ENCODE data around the gene CEP152. TPM values are rescaled to one million over a fixed set of nuclear protein-coding genes. Genes with fewer than 3 reads are reported as not detected.

CEP152 gene
- polyA plus RNA-seq, 3 donors = 1.0 to 3.8 (median 1.4) TPM

DNA sequence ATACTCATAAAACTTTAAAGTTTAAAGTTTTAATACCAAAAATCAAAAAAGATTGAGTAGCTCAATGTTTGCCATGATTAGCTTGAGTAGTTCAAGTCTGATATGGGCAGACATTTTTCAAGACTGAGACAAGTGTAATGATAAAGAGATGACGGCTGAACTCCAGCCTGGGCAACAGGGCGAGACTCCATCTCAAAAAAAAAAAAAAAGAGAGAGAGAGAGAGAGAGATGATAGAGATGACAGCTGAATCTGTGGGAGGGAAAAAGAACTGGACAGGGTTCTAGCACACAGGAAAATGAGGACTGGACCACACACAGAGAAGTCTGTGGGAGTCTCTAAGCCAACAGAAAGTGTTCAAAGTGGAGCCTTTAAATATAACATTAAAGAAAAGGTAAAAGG, 25.2 kb downstream of the CEP152 start:
- WGBS (ENCODE audit: insufficient coverage) = 100% methylated on average over 2 of the region's 2 CpGs
- peaks cover 67 to 83% of the 10 kb centered on the region in 2 donors for H3K36me3 Mint-ChIP-seq
- H3K9me3 Mint-ChIP-seq = no peaks in the 10 kb centered on the region
- Histone ChIP-seq H3K9ac (ENCODE audit: insufficient read depth, low read length, poor library complexity, severe bottlenecking) (no peak overlapping the region), H3K27ac (ENCODE audit: low read depth in 1 of 2, low read length in 2 of 2) (peak overlapping the region in 1 of 2 donors; percentile 15), H3K4me1 (ENCODE audit: control insufficient read depth in 1 of 2, insufficient read depth in 2 of 2, low read length in 2 of 2) (no peaks in the 10 kb centered on the region), H3K79me2 (ENCODE audit: insufficient read depth, low read length) (no peaks in the 10 kb centered on the region), H3K4me3 (replicated peaks in 1 of 3; ENCODE audit: low read depth in 2 of 3, low read length in 3 of 3) (no peak overlapping the region), H4K20me1 (ENCODE audit: insufficient read depth, low read length) (no peaks in the 10 kb centered on the region), H3K4me2 (replicated peaks; ENCODE audit: extremely low read depth, low read length, poor library complexity, severe bottlenecking) (no peak overlapping the region), H3K36me3 (replicated peaks in 1 of 2; ENCODE audit: control insufficient read depth in 1 of 2, insufficient read depth in 2 of 2, low read length in 2 of 2) (peaks cover 49 to 91% of the 10 kb centered on the region in 2 donors), H2AFZ (ENCODE audit: insufficient read depth, low read depth, low read length, poor library complexity, severe bottlenecking) (no peak overlapping the region), H3K27me3 (ENCODE audit: control insufficient read depth in 2 of 2, insufficient read depth in 2 of 2, low read length in 2 of 2) (no peaks in the 10 kb centered on the region), H3K9me3 (replicated peaks in 1 of 2; ENCODE audit: control insufficient read depth in 1 of 2, insufficient read depth in 1 of 2, low read length in 2 of 2) (no peaks in the 10 kb centered on the region)
- intact Hi-C loops (cut with micrococcal nuclease) = no loop called here
- H3K27me3 Mint-ChIP-seq (ENCODE audit: low read depth in 3 of 3) = no peaks in the 10 kb centered on the region
- no peak for DNase-seq
- no peak overlapping the region for H3K4me3 Mint-ChIP-seq
- TF ChIP-seq, protein P1, sequence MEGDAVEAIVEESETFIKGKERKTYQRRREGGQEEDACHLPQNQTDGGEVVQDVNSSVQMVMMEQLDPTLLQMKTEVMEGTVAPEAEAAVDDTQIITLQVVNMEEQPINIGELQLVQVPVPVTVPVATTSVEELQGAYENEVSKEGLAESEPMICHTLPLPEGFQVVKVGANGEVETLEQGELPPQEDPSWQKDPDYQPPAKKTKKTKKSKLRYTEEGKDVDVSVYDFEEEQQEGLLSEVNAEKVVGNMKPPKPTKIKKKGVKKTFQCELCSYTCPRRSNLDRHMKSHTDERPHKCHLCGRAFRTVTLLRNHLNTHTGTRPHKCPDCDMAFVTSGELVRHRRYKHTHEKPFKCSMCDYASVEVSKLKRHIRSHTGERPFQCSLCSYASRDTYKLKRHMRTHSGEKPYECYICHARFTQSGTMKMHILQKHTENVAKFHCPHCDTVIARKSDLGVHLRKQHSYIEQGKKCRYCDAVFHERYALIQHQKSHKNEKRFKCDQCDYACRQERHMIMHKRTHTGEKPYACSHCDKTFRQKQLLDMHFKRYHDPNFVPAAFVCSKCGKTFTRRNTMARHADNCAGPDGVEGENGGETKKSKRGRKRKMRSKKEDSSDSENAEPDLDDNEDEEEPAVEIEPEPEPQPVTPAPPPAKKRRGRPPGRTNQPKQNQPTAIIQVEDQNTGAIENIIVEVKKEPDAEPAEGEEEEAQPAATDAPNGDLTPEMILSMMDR (IDR thresholded peaks at IDR 0.05) = no peak
- H3K27ac Mint-ChIP-seq = peak overlapping the region in 3 of 7 donors; percentile 65 to 78 (median 68)
- no peaks in the 10 kb centered on the region for H3K4me1 Mint-ChIP-seq

DNA sequence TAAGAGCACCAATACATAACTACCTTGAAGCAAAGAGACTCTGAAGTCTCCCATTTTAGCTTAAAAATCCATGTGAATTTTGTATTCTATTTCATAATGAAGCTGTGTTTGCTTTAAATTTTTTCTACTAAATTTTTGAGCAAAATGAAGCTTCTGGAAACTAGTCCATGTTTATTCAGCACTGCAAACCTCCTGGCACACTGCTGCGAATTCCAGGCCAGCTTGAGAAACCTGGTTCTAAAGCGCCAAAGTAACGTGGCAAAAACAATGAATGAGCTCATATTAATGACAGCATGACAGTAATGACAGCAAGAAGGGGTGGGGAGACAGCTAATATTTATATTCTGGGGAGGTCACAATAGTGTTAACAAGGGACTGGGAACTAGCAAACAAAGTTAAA, 25.7 kb downstream of the CEP152 start:
- Histone ChIP-seq H3K27ac (ENCODE audit: low read depth in 1 of 2, low read length in 2 of 2) (peak overlapping the region in 1 of 2 donors; percentile 15), H2AFZ (ENCODE audit: insufficient read depth, low read depth, low read length, poor library complexity, severe bottlenecking) (no peak overlapping the region), H4K20me1 (ENCODE audit: insufficient read depth, low read length) (no peaks in the 10 kb centered on the region), H3K4me1 (ENCODE audit: control insufficient read depth in 1 of 2, insufficient read depth in 2 of 2, low read length in 2 of 2) (no peaks in the 10 kb centered on the region), H3K79me2 (ENCODE audit: insufficient read depth, low read length) (no peaks in the 10 kb centered on the region), H3K9me3 (replicated peaks in 1 of 2; ENCODE audit: control insufficient read depth in 1 of 2, insufficient read depth in 1 of 2, low read length in 2 of 2) (no peaks in the 10 kb centered on the region), H3K27me3 (ENCODE audit: control insufficient read depth in 2 of 2, insufficient read depth in 2 of 2, low read length in 2 of 2) (no peaks in the 10 kb centered on the region), H3K4me2 (replicated peaks; ENCODE audit: extremely low read depth, low read length, poor library complexity, severe bottlenecking) (no peak overlapping the region), H3K9ac (ENCODE audit: insufficient read depth, low read length, poor library complexity, severe bottlenecking) (no peak overlapping the region), H3K36me3 (replicated peaks in 1 of 2; ENCODE audit: control insufficient read depth in 1 of 2, insufficient read depth in 2 of 2, low read length in 2 of 2) (peaks cover 52 to 91% of the 10 kb centered on the region in 2 donors), H3K4me3 (replicated peaks in 1 of 3; ENCODE audit: low read depth in 2 of 3, low read length in 3 of 3) (no peak overlapping the region)
- no peak for DNase-seq
- intact Hi-C loops (cut with micrococcal nuclease) = no loop called here
- Mint-ChIP-seq H3K4me1 (no peaks in the 10 kb centered on the region), H3K4me3 (no peak overlapping the region), H3K27ac (peak overlapping the region in 2 of 7 donors; percentile 11 to 55), H3K27me3 (ENCODE audit: low read depth in 3 of 3) (no peaks in the 10 kb centered on the region), H3K36me3 (peaks cover 67 to 83% of the 10 kb centered on the region in 2 donors), H3K9me3 (no peaks in the 10 kb centered on the region)
- 100% methylated on average over 3 of the region's 3 CpGs for WGBS (ENCODE audit: insufficient coverage)
- TF ChIP-seq, protein P1 (IDR thresholded peaks at IDR 0.05) = no peak
